Measurements from ENCODE around the gene RPRD1B.
"Not testable (repeated sequence)": the region's sequence is repeated elsewhere in the genome, so short reads cannot be mapped to it uniquely, and the experiment has no call there.

RPRD1B gene

DNA sequence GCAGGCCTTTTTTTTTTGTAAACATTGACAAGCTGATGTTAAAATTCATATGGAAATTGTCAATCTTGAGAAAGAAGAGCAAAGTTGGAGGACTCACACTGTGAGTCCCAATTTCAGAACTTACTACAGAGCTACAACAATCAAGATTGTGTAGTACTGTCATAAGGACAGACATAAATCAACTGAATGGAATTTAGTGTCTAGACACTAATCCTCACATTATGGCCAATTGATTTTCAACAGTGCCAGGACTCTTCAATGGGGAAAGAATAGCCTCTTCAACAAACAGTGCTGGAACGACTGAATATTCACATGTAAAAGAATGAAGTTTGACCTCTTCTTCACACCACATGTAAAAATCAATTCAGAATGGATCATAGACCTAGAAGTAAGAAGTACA, 70.7 kb downstream of the RPRD1B start:
- DNase-seq (ENCODE audit: low spot score) = no peak

GRCh38 chr20:38106461-38106860, 72.9 kb downstream of the RPRD1B start:
- DNase-seq (ENCODE audit: low spot score) = no peak

DNA sequence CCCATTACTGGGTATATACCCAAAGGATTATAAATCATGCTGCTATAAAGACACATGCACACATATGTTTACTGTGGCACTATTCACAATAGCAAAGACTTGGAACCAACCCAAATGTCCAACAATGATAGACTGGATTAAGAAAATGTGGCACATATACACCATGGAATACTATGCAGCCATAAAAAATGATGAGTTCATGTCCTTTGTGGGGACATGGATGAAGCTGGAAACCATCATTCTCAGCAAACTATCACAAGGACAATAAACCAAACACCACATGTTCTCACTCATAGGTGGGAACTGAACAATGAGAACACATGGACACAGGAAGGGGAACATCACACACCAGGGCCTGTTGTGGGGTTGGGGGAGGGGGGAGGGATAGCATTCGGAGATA, 73.8 kb downstream of the RPRD1B start:
- not testable (repeated sequence) for DNase-seq (ENCODE audit: low spot score)

GRCh38 chr20:38107916-38108315, 74.4 kb downstream of the RPRD1B start:
- not testable (repeated sequence) for DNase-seq (ENCODE audit: low spot score)

DNA sequence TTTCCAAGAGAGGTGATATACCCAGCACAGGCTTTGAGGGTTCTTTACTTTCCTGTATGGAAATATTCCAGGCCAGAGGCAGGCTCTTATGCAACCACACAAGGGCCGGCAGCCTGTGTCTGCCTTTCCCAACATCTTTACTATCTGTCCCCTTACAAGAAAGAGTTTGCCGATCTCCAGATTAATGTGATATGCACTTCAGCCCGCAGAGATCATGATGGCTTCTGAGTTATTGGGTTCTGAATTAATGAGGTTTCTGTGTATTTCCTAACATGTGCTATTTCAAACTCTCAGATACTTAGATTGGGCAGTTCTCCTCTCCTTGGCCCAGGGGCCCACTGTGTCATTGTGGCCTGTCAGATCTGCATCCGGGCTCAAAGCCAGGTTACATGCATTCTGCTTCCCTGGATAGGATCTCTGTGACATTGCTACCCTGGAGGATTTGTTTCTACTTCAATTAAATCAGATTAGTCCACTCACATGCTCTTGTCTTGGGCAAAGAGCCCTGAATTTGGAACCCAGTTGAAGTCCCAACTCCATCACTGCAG, 75.0 kb downstream of the RPRD1B start:
- DNase-seq (ENCODE audit: low spot score) = no peak

DNA sequence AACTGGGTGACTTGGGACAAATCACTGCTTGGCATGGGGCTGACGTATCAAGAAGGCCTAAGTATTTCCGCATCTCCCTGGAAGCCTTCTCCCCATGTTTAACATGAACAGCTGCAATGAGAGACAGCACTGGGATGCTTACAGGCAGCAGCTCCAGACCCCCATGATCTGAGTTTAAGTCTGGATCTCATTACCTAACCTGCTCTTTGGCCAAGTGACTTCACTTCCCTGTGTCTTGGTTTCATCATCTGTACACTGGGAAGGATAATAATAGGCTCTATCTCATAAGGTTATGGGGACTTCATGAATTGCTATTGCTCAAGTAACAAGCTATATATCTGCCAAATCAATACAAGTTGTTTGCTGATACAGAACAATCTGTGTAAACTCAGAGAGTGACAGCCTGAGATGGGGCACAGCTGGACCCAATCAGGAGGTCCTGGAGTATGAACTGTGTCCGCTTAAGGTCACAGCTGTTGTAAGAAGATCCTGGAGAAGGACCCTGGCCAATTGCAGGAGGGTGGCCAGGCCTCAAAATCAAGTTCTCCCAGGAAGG, 75.5 kb downstream of the RPRD1B start:
- no peak for DNase-seq (ENCODE audit: low spot score)

- no peak for DNase-seq (ENCODE audit: low spot score)
These were observed 76.3 kb downstream of the RPRD1B start for GRCh38 chr20:38109591-38110524.

DNA sequence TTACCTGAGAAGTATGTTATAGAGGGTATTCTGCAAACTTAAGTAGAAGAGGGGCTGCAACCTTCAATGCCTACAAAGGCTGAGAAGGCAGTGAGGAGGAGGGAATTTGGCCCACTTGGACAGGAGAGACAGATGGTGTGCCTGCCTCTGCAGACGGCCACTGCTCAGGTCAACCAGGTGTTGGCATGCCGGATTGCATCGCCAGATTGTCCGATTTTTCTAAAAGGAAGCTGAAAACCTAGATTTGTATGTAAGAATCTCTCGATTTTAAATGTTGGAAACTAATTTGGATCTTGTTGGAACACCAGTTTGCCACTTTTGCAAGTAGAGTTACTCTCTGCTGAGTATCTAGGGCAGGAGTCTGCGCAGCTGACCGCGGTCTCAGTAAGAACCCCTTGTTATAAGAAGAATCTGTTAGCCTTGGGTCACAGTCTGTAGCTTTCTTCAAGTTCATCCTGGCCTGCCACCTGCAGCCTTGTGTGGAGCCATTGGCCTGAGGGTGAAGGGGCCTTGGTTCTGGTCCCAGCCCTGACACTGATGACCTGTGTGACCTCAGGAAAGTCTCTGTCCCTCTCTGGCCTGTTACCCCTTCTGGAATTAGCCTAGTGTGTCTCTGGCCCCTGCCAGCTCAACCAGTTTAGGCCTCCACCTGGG, 77.1 kb downstream of the RPRD1B start:
- no peak for DNase-seq (ENCODE audit: low spot score)

- no peak for DNase-seq (ENCODE audit: low spot score)
These were observed 78.1 kb downstream of the RPRD1B start for GRCh38 chr20:38111366-38112232.

DNA sequence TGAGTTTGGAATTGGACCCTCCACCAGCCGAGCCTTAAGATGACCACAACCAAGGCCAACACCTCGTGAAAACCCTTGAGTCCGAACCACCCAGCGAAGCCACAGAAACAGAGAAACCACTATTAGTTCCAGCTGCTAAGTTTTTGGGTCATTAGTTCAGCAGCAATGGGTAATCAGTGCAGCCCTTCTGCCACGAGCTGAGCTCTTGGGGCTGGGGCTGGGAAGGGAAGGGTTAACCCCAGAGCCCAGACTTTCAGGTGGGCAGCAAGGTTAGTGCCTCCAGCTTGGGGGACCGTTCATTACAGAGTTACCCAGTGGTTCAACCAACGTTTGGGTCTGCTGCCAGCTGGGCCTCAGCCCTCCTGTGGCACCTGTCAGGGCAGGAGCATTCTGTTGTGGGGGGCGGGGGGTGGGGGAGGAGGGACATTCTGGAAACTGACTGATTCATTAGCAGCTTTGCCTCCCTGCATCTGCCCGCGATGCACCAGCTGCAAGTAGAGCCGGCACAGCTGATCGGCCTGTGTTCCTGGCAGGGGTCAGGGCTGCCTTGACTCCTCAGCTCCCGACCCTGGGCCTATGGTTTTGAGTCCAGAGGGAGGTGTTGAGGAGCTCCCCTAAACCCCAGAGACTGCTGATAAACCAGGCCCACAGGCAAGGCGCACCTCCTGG, 78.8 kb downstream of the RPRD1B start:
- DNase-seq (ENCODE audit: low spot score) = no peak

DNA sequence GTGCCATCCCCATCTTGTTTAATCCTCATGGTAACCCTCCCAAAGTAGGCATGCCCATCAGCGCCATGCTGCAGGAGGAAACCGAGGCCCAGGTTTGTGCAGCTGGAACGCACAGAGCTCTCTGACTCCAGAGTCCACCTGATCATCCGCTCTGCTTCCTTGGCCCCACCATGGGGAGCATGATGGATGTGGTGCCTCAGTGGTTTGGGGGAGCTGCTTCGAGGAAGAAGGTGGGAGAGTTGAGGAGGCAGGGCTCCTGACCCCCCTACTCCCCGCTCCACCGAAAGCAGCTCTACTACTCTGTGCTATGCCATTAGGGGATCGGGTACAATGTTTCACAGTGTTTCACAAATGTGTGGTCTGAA, 79.4 kb downstream of the RPRD1B start:
- no peak for DNase-seq (ENCODE audit: low spot score)

- DNase-seq (ENCODE audit: low spot score) = no peak
These were observed 80.1 kb downstream of the RPRD1B start for GRCh38 chr20:38113401-38114325.

DNA sequence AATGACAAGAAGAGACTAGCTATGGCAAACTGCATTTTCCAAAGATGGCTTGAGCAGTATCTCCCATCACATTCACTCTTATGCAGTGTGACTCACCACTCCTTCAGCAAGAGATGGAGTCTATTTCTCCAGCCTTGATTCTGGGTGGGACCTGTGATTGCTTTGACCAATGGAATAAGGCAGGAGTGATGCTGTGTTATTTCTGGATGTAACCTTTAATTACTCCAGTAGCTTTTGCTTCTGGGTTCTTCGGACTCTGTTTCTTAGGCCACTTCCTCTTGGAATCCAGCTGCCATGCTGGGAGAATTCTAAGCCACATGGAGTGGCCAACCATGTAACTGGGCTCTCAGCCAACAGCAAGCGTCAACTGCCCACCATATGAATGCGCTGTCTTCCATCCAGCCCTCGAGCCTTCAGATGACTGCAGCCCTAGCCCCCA, 80.8 kb downstream of the RPRD1B start:
- DNase-seq (ENCODE audit: low spot score) = no peak

GRCh38 chr20:38115205-38115604, 81.7 kb downstream of the RPRD1B start:
- DNase-seq (ENCODE audit: low spot score) = no peak

DNA sequence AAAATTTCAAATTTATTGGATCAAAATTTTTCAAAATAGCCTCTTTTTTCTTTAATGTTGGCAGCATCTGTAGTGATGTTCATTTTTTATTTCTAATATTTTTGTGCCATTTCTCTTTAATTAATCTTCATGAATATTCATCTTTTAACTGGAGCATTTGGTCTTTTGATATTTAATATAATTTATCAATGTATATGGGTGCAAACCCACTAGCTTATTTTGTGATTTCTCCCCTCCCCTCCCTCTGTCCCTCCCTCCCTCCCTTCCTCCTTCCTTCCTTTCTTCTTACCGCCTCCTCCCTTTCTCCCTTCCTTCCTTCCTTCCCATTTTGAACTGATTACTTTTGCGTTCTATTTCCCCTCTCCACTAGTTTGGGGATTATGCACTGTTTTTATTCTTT, 82.3 kb downstream of the RPRD1B start:
- DNase-seq (ENCODE audit: low spot score) = no peak

GRCh38 chr20:38116409-38117165, 83.0 kb downstream of the RPRD1B start:
- DNase-seq (ENCODE audit: low spot score) = no peak

- DNase-seq (ENCODE audit: low spot score) = no peak
These were observed 83.7 kb downstream of the RPRD1B start for GRCh38 chr20:38117205-38117604.

GRCh38 chr20:38117635-38118034, 84.1 kb downstream of the RPRD1B start:
- no peak for DNase-seq (ENCODE audit: low spot score)

DNA sequence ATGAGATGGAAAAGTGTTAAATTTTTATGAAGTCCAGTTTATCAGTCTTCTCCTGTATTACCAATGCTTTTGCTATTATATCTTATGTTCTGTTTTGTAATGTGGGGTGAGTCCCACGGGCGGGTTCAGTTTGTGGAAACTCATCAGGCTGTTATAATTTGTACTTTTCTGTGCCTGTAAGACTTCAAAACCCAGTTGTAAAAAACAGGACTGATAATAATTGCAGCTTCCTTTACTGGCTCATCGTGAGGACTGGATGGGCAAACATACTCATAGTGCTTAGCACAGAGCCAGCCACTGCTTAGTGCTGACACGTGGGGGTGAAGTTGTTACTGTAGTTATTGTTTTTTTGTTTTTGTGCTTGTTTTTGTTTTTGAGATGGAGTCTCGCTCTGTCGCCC, 85.9 kb downstream of the RPRD1B start:
- DNase-seq (ENCODE audit: low spot score) = no peak

Measured in pons (tissue), 1 donor.